ENCODE results near the gene CHSY1.

CHSY1 gene

DNA sequence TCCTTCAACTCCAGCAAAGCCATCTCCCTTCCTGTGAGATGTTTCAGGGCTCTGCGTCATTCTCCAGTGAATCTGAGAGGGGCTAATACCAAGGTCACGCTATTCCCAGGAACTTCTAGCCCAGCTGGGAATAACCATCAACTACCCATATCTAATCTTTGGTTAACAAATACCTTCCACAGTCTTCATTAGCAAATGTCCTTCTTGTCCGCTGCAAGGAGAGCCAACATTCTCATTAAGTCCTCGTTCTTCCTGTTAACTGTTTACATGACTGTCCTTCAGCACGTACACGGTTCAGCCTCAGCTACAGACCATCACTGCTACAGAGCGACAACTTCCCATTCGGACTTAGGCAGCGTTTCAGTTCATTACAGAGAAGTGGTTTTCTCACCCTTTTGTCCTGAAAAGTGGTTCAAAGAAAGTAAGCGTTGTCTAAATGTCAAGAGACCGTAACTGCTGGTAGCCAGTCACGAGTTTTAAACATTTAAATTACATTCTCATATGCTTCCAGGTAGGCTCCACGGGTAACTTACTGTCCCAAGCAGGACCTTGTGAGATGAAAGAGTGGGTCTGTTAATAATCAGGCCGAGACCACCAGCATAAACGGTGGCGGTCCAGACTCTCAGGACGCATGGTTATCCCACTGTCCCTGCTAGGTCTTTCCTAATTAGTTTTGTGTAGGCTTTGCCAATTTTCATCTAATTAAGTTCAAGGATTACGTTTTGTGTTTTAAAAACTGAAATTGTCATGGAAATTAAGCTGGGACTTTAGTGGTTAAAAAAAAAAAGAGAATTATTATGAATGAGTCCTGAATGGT lies 63.8 kb downstream of the CHSY1 start:
- DNase-seq (ENCODE audit: low spot score), result peak; percentile 43

DNA sequence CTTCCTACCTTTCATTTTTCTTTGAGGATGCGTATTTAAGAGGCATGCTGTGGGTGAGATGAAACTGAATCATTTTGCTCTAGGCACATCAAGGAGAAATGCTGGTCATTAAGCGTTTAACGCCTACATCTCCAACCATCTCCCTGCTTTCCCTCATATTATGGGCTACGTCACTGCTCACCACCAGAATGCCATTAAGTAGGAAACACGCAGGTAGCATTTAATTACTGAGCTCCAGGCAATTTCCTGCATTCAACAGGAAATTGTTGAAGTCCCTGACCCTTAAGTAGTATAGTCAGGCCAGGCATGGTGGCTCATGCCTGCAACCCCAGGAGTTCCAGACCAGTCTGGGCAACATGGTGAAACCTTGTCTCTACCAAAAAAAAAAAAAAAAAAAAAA lies 66.1 kb downstream of the CHSY1 start:
- no peak for DNase-seq (ENCODE audit: low spot score)

DNA sequence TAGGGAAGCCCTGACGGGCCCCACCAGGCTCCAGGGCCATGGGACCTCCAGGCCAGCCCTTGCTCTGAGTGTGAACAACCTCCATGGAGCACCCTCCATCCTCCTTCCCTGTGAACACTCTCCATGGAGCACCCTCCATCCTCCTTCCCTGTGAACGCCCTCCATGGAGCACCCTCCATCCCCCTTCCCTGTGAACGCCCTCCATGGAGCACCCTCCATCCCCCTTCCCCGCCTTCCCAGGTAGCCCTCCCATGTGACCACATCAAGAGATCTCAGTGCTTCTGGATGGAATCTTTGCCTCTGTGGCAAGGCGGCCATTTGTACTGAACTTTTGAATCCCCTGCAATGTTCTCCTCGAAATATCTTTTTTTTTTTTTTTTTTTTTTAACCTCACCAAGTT lies 66.5 kb downstream of the CHSY1 start:
- no peak for DNase-seq (ENCODE audit: low spot score)

DNA sequence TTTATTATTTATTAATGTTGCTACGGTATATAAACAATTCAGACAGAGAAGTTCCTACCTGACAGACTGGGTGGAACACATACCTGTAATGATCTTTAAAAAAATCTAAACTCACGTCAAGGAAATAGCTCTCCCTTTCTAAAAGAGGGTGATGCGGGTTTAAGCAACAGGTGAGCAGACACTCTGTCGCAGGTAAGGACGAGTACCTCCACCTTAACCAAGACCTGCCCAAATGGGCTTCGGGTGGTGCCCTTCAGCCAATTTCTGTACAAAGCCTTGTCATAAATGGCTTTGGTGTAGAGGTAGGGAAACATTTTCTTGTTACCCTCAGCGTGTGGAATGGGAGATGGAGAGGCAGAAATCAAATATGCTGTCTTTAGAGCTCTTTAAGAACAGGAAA lies 67.0 kb downstream of the CHSY1 start:
- no peak for DNase-seq (ENCODE audit: low spot score)

DNA sequence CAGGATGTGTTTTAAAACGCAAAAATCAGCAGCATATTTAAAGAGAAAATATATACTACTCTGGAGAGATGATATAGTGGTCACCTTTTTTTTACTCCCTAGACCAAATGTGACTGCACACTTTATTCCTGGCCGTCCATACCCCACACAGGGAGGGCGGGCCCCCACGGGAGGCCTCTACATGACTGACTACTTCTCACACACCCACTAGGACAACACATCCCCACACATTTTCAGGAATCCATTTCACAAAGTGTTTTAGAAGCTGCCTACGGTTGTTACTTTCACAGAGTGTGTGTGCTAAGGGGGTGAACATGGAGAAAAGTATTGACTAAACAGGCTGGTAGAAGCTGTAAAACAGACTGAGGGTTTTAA lies 67.9 kb downstream of the CHSY1 start:
- no peak for DNase-seq (ENCODE audit: low spot score)

DNA sequence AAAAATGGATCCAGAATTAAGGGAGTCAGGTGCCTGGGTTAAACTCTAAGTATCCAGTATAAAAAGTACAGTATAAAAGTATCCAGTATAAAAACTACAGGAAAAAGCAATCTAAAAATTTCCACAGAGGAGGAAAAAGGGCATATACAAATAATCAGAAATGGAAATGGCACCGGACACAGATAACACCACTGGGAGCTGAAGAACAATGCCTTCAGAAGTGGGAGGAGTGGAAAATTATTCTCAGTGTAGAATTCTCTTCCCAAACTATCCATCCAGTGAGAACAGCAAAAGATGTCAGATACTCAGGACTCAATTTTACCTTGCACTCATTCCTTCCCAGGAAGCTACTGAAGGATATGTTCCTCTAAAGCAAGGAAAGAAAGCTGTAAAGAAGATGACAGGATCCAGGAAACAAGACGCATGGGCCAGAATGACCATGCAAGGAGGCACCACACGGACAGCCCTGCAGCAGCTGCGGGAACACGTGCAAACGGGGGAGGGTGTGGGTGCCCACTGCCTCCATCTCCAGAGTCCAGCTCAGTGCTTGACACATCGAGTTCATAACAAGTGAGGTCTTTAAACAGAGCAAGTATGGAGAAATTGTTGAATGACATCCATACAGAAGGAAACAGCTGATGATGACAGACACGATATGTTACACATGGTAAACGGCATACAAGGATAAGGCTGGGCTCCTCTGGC lies 68.5 kb downstream of the CHSY1 start:
- DNase-seq (ENCODE audit: low spot score), result peak; percentile 38

DNA sequence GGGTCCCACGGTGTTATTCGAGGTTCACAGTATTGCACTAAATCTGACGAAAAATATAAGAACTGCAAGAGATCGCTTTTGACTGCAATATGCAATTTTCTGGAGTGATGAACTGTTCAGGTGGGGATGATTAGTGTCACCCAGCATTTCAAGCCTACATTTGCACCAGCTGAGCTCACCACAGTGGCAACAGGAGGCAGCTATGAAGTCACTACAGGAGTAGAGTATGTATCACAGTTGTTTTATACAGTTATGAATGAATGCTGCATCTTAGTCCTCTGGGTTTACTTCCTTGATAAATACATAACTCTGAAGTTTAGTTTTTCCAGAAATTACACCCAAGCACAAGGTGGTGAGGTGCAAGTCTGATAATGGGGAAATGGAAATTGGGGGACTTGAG lies 69.6 kb downstream of the CHSY1 start:
- DNase-seq (ENCODE audit: low spot score), result no peak

DNA sequence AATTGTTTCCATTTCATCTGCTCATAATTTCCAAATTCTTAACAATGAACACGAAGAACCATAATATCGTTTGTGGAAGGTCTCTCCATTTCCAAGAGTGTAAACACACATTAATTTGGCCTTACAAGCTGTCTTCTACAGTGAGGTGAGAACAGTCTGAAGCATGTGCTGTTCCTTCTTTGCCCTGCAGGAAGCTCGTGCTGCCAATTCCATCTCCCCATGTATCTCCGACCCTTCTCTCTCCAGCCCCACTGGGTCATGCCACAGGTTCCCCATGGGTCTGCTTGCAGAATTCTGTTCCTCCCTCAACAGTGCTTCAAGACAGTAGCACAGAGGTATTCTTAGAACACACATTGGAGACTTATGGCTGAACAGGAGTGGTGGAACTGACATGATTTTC lies 70.5 kb downstream of the CHSY1 start:
- DNase-seq (ENCODE audit: low spot score), result no peak

DNA sequence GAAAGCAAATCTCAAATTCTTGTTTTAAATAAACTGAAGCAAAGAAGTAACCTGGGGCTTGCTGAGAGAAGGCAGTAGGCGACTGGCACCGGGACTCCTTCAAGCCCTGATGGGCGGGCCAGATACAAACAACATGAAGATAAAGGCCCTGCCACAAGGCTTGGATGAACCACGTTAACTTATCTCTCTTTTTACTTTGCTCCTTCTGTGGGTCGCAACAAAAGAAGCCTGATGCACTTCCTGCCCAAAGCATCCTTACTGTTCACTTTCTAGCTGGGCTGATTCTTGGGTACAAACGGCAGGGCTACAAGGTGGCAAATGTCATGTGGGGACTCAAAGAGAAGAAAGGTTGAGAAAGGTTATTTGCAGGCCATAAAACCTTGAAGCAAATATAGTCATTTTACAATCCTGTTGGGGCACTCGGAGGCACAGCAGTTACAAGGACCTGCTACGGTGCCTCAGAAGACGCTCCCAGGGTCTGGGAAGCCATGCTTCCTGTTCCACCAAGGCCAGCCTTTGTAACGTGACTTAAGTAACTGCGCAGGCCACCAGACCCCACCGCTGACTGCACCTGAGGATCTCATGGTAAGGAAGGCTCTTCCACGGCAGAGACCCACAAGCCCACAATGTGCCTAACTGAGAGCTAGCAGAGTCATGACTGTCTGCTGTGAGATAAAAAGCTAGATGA lies 71.1 kb downstream of the CHSY1 start:
- DNase-seq (ENCODE audit: low spot score), result no peak

DNA sequence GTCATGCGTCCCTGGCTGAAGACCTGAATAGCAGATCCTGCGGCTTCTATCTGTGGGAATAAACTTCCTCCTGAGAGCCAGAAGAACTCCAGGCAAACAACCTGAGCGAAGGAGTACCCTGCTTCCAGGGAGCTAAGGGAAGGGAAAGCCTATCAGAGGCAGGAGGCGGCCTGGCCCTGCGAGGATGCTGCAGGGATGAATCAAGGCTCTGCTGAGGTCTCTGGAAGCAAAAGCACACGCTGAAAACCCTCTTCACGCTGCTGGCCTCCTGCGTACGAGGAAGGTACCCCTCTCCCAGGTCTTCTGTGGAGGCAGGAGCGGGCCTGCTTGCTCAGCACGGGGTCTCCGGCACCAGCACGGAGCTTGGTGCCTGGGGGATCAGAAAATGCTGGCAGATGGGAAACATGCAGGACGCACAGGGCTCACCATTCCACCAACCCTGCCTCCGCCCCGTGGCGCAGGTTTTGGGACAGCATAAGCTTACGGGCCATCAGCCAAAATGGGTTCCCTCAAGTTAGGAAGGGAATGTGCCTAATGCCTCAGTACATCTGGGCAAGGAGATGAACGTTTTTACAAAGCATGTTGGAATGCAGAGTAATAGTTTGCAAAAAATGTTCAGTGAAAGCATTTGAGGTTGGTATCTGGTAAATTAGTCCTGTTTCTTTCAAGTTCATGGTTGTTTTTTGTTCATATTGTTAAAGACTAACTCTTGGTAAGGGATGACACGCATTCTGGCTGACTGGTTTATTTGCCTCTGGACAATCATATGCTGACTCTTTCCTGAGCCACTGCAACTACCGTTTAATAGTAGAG lies 72.3 kb downstream of the CHSY1 start:
- no peak for DNase-seq (ENCODE audit: low spot score)

DNA sequence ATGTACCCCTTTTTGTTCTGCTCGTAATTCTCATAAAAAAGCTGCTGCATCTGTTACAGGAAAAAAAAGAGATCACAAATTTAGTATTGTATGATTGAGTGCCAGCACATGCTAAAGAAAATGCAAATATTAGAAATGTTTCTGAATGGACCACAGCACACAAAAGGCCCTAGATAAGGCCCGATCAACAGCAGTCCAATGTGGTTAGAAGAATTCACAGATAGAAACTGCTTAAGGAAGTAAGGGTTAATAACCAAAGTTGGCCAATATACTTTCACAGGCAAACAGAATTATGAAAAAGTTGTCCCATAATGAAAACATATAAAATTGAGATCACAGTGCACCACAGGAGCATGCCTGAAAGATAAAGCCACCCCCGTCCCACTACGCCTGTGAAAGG lies 72.9 kb downstream of the CHSY1 start:
- no peak for DNase-seq (ENCODE audit: low spot score)

DNA sequence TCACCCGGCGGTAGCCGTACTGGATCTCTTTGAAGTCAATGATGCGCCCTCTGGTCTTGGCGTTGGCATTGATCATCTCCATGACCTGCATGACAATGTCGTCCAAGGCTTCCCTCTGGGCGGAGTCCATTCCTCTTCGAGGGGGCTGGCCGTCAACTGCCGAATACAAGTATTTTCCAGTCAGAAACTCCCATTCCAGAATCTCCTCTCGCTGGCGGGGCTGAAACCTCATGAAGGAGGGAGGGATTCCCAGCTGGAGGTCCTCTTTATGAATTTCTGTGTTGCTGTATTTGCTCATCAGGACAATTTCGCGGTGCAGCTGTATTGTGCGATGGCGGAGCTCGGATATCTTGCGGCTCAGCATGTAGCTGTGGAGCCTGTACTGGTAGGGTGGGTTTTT lies 73.4 kb downstream of the CHSY1 start:
- DNase-seq (ENCODE audit: low spot score), result no peak

DNA sequence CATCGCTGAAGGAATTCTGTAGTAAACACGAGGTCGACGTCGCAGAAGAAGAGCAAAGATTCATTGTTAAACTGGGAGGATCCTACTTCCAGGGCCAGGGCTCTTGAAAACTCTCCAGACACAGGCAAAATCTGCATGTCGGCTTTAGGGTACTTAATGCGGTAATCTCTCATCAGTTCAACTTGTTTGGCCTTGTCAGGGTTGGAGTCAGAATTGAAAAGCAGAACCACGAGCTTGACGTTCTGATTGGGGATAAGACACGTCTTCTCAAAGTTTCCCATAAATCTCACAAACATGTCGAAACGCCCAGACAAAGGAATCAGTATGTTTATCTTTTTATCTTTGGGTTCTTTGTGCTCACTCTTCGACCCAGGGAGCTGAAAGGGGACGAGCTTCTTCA lies 74.0 kb downstream of the CHSY1 start:
- no peak for DNase-seq (ENCODE audit: low spot score)

DNA sequence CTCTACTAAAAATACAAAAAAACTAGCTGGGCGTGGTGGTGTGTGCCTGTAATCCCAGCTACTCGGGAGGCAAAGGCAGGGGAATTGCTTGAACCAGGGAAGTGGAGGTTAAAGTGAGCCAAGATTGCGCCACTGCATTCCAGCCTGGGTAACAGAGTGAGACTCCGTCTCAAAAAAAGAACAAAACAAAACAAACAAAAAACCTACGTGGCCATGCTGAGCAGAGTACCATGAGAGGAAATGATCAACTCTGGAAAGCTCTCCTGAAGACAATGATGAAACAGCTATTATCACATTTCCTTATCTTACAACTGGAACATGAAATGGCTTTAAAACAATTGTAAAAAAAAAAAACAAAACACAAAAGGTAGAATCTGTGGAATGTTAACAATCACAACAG lies 75.2 kb downstream of the CHSY1 start:
- DNase-seq (ENCODE audit: low spot score), result peak; percentile 36

DNA sequence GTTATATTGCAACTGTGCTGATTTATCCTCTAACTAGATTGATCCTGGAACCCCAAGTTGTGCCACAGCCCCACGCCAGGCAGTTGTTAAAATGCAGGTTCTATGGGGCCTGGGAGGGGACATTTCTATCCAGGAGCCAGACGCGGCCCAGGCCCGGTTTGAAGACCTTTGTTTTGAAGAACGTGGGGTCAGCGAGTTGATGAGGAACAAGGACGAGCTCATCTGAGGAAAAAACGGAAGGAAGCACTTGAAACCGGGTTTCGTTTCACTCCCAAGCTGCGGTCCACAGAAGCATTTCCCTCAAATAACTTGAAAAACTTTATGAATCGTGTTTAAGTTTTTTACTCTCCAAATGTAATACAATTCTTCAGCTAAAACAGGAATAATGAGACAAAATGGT lies 76.4 kb downstream of the CHSY1 start:
- no peak for DNase-seq (ENCODE audit: low spot score)

DNA sequence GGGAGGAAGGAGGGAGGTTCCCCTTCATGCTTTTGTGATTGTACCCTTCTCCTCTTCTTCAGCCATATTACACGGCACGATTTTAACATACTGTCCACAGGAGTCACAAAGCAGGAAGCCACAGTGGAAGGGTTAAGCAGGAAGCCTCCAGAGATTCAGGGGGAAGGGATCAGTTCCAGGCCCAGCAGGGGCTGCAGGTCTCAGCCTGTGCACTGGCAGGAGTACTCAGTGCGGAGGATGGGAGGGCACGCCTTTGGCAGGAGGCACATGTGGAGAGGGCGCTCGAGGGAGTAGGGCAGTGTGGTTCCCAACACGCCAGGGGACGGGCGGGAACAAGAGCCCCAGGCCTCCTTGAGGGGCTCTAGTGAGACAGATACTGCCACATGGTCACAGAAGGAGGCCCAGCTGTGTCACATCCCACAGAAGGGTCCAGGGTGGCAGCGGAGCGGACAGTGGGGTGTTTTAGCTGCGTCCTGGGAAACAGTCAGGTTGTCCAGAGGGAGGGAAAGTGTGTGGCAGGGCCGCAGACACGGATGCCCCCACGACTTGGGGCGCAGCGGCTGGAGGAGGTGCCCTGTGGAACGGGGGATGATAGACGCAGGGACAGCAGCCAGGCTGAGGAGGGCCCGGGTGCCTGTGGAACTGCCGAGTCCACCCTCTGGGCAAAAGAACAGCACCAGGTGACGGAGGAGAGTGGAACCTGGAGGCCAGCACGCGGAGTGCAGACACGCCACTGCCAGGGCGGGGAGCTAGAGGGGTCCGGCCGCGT lies 77.5 kb downstream of the CHSY1 start:
- DNase-seq (ENCODE audit: low spot score), result no peak

DNA sequence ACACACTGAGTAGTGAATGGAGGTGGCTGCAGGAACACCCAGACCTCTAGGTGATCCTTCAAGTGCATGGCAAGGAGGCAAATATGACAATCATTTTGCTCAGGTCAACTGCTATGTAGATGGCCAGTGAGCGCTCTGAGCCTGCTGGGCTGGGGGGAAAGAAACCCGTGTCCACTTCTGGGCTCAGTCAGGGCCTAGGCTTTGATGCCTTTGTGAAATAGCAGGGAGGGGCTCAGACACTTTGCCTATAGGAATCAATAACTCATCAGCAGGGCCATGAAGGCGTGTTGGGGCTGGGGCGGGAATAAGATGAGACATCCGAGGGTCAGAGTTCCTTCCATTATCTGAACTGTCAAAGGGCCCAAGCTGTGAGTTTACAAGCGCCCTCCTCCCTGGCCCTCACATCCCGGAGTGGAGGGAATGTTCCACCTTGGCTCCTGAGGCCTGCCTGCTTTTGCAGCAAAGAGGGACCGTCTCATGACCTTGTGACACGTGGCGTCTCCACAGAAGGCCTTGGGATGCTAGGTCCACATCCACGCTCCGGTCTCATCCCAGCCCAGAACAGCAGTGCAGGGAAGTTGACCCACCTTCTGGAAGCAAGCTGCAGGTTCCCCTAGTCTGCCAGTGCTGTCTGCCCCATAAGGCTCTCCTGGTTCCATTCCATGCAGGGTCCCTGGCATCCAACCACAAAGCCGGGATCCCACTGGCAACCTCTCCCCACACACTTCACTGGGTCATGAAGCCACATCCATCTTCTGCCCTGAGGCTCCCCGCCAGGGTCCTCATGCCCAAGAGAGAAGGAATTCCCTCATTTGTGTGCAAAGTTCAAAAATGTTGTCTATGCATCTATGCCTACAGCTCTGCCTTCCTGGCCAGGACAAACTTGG lies 78.4 kb downstream of the CHSY1 start:
- no peak for DNase-seq (ENCODE audit: low spot score)

DNA sequence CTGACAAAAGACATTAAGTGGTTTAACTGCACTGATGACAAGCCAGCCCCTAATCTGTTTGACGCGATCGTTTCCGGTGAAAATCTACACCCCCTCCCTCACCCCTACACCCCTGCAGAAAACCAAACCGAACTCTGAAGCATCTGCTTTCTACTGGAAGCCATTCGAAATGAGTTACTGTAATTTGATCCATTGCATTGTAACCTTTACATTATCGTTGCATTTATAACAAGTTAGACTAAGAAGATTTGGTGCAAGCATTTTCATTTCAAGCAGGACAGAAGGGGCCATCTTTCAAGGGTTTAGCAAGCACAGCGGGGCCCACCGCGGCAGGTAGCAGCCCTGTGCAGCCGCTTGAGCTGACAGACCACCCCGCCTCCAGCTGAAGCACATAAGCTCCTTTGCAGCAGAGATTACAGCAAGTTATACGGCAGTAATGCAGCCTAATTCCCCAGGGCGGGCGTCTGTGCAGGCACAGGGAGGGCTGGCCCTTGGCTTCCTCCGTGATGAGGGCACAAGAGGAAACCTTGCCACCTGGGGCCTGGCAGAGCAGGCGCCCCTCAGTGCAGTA lies 79.3 kb downstream of the CHSY1 start:
- no peak for DNase-seq (ENCODE audit: low spot score)

DNA sequence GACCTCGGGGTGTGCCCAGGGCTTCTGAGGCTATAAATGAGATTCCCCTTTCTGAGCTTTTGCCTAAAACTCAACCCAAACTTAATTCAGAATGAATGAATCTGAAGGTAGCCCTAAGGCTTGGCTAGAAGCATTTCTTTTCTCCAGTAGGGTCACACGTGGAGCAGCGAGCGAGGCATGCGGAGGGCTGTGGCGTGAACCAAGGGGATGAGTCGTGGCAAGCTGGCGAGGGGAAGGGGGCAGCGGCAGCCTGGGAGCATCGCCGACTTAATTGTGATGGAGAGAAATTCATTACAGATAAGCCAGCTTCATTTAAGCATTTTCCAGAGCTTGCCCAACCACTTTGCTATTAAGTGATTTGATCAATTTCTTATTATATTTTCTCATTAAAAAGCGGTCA lies 79.9 kb downstream of the CHSY1 start:
- no peak for DNase-seq (ENCODE audit: low spot score)
